ENCODE measurements around the gene PROX1.

The PROX1 gene

DNA sequence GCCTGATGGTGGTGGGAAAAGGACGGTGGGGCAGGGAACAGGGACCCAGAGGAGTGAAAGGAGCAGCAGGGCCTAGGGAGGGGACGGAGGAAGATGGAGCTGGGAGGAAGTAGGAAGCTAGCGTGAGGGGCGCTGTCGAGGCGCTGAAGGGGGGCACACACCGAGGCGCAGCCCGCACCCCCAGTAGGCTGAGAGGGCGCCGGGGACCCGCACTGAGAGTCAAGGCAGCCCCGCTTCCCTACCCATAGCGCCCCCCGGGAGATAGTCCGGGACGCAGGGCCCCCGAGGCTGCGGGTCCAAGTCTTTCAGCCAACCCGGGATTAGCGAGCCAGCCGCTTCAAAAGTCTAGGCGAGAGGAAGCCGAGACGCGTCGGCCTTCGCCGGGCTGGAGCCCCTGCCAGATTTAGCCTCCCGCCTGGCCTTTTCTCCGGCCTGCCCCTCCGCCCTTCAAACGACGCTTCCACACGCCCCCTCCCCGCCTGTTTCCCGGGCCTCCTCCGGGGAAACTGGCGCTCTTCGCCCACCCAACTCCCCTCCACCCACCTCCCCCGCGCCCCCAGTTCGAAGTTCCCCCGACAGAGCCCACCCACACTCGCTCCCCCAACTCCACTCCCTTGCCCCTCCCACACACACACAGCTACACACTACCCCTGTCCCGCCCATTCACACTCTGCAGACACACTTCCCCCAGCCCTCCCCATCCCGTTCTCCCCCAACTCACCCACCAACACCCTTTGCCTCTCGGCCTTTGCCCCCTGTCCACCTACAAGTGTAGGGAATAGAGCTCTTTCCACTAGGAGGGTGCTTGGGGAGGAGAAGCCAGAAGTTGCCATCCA lies 7.8 kb upstream of the PROX1 start:
- DNase-seq, result no peak

DNA sequence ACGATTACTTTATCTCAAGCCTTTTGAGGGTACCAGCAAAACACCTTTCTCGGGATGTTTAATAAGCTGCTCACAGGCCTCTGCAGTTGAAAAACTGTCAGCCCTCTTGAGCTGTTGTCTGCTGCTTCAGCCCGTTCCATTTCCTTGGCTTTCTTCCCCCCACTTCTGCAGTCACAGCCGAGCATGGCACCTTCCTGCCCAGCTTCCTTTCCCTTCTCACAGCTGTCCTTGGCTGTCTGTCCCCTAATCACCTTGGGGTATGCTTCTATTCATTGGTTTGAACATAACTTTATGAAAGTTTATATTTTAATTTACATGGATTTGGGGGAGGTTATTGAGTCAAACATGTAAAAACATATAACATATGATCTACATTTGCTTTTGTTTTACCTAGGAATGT lies 6.9 kb upstream of the PROX1 start:
- no peak for DNase-seq

DNA sequence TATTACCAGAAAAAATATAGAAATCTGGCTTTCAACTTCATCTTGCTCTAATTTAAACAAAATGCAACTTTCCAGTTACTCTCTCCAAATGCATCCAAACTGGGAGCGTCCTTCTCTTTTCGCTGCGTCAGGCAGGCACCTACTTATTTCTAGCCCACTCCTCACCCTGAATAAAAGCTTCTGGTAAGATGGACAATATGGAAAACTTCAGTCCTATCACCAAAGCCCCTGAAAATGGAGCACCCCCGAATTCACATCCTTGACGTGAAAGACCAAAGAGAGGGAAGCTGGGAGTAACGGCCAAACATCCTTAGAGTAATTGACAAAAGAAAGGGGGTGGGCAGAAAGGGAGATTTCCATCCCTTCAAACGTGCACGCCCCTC lies 5.5 kb upstream of the PROX1 start:
- no peak for DNase-seq

DNA sequence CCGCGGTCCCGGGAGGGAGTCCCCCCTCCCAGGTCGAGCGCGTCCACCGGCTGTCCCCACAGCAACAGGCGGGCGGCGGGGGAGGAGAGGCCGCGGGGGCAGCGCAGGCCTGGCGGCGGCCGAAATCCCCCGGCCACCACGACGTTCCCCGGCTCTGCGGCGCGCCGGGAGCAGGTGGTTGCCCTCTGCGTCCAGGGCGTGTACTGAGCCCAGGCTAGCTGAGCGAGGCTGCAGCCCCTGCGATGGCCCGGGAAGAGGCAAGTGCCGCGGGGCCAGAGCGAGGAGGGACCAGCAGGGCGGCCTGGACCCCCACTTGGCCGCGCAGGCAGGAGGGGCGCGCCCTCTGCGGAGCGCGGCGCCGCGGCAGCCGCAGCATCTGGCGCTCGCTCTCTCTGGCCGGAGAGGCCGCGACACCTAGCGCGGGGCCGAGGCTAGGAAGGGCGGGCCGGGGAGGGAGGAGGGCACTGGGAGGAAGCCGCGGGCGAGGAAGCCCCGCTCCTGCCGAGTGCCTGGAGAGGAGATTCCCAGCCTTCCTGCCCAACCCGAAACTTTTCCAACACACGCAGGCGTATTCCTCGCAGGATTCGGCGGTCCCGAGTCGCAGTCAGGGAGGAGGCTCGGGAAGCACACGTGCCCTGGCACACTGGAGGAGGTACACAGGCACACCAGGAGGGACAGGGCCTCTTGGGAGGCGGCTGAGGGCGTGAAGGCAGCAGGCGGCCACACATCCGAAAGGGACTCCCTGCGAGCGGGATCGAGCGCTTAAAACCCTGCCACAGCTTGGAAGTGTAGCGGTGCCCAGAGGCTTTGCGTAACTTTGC lies 4.9 kb upstream of the PROX1 start:
- no peak for DNase-seq

DNA sequence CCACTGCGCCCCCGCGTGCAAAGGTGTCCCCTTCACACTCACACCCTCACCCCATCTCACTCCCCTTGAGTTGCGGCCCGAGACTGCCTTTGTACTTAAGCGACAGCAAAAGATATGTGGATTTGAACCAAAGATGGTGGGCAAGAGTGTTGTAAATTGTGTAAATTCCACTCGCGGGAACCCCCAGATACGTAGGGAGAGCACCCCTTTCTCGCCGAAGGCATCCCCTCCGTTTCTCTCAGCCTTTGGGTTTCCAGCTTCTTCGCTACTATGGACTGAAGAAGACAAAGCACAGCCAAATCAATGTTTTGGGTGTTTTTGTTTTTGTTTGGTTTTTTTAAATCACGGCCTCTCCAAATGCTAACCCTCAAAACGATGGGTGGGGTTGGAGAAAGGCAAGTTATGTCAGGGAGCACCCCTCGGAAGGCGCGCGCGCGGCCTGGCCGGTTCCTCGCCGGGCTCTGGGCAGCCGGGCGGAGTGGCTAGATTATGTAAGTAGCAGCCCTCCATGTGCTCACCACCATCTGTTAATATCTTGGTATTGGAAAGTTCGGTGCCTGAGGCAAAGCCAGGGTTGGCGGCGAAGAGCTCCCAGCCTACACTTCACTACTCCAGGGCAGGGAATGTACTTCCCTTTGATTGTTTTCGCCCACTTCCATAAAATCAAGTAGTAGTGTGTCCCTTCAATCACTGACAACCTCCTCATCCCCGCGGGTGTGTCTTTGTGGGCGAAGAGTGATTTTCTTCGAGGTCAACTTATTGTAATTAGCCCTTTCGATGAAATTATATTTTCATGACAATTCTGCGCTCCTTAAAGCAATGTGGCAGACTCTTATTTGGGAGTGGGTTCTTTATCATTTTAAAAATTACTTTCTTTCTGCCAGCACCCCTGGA lies 4.0 kb upstream of the PROX1 start:
- no peak for DNase-seq

DNA sequence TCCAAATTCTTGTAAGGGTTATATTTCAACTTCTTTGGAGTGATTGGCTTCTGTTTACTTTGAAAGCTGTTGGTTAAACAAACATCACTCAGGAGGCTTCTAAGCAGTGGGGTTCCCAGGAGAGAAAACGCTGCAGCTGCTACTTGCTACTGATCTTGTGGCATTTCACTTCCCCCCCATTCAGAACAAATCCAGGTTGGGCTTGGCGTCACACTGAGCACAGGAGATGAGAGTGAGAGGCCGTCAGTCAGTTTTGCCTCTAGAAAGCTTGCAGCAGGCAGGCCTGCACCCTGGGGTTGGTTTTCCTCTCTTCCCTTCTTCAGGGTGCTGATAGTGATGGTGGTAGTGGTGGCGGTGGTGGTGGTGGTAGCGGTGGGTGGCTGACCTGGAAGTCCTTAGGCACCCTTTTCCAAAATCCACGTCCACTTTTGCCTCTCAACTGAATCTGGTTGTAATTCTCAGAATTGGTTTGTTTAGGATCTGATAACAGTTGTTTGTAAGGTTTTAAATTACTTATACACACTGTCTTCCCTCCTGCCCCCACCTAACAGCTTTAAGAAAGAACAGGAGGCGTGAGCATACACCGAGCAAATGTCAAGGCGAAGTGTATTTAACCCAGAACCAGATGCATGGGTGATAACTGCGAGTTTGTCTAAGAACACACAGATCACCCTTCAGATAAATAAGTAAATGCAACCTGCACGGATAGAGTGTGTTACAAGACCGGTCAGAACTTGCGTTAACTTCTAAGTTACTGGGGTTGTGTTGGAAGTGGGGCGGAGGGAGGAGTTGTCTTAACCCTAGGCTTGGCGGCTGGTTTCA lies 3.2 kb upstream of the PROX1 start:
- no peak for DNase-seq

DNA sequence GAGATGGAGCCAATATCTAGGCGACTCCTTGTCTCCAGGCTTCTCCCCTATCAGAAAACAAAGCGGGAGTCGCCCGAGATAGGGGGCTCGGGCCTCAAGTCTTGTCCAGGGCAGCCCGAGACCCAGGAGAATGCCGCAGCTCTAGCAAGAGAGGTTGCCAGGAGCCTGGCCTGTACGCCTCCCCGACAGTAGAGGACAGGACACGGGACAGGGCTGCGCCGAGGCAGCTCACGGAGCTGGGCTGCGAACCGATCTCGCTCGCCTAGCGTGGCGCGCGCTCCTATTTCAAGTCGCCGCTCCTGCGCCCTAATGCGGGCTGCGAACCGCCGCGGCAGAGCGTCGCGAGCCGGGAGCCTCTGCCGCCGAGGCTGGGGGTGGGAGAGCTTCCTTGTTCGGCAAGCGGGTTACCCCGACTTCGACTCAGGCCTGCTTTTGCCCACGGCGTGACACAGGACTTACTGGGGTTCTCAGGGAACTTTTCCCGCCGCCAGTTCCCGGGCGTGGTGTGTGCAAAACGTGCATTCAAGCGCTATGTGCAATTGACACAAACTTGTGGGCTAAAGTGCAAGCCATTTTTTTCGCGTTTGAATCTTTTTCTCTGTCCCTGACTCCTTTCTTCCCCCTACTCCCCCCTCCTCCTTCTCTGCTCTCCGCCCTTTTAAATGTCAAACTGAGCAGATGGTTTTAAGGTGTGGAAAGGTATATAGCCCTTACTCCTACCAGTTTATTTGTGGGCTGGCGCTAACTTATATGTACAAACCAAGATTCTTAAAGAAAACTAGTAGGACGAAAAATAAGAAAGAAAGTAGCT lies 2.4 kb upstream of the PROX1 start:
- no peak for DNase-seq

DNA sequence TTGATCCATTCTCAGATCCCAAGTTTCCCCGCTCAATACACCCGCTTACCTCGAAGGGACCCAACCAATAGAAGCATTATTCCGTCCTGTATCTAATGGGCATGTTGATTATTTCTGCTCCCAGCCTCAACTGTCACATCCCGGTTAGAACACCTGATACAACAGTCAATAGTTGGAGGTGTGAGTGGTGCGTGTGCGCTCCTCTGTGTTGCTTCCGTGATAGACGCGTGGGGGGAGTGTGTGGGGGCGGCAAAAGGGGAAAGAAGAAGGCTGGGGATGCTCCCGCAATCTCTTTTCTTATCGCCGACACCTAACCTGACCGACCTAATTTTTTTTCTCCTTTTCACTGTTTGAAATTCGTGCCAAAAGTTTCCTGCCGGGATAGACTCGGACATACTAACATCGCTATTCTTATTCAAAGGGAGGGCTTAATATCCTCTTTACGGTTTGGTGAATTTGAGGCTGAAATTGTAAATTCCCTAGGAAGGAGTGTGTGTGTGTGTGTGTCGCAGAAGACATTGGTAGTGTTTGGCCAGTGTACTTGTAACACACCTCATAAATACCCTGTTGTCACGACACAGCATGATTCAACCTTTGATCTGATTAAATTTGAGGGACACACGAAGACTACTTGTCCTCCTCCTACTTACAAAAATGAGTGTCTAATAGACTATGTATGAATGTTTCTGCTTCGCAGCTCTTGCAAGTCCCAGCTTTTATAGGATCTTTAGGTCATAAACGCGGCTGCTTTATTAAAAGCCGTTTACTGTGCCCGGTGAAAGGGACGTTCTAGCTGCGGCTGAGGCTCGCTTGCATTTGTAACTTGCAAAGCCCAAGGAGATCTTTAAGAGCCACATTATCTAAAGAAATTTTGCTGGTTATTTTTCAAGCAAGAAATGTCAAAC lies 1.5 kb upstream of the PROX1 start:
- DNase-seq, result no peak

DNA sequence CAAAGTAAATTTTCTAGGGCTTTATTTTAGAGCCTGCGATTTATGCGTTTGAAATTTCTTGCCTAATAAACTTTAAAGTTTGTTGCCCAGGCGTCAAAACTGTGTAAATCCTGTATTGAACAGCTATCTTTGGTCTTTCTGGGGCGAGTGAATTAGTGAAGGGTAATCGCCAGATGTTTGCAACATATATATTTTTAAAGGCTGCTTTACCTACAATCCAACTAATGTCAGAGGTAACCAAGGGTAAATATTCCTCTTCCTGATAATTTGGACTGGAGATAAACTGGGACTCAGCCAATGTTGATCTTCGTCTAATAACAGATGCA lies 885 bp upstream of the PROX1 start:
- no peak for DNase-seq

DNA sequence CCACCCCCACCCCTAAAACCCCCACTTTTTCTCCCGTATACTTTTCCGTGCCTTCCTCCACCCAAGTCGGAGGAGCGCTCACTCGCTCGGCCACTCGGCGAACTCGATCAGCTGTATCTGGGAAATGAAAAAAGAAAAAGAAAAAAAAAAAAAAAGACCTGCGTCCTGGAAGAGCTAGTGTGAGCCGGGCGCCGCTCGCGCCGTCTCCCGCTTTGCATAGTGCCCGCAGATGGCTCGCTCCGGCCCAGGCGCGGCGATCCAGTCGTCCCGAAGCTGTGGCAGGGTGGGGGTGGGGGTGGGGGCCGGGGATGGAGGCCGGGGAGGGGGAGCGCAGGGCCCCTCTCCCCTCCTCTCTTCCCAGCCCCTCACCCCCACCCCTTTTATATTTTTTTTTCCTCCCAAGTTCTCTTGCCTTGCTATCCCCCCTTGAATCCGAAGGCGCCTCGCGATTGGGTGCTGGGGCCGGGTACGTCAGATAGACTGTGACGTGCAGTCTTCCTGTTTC lies 299 bp upstream of the PROX1 start:
- DNase-seq, result no peak

DNA sequence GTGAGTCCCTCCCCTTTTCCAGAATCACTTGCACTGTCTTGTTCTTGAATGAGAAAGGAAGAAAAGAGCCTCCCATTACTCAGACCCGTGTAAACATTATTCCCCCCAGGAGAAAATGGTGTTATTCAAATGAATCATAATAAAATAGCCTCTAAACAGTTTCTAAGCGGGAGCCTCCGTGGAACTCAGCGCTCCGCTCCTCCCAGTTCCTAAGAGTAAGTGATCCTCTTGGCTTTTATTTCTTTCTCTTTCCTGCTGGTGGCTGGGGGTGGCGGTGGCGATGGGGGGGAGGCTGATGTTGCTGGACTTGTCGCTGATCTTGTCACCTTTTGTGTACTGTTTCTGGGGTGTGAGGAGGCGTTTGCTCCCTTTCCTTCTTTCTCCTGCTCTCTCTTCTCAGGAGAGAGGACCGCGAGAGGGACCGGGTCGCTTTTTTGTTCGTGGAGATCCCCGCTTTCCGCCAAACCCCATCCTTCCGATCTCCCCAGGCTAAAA lies 781 bp downstream of the PROX1 start:
- DNase-seq, result no peak

DNA sequence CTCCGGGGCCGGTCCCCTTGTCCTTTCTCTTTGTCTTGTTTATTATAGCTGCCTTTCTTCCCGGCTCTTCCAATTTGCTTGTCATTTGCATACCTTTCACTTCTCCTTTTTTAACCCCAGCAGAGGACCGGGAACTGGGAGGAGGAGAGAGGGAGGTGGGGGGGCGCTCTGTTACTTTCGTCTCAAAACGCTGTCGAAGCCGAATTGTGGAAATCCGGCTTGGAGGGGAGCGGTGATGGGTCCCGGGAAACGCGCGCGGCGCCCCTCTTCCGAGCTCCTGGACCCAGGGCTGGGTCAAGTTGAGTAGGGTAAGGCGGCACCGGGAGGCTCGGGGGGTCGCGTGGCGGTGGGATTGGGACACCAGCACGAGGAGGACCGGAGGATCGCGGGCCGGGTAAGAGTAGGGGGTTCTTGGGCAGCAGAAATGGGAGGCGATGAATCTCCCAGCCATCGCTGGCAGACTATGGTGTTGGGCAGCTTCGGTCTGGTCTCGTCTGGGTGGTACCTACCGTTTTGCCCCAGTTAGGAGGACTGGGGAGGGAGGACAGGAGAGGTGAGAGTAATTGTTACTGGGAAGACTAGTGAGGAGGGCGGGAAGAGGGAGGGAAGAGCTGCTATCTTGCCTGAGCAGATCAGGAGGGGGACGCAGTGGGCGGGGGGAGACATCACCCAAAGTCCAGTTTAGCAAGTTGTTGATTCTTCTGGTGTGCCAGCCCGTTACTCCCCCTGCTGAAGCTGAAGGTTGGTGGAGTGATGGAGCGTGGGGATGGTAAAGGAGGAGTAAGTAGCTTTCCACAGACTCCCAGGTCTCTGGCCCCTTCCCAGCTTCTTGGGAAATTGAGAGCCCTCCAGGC lies 1.5 kb downstream of the PROX1 start:
- DNase-seq, result no peak

DNA sequence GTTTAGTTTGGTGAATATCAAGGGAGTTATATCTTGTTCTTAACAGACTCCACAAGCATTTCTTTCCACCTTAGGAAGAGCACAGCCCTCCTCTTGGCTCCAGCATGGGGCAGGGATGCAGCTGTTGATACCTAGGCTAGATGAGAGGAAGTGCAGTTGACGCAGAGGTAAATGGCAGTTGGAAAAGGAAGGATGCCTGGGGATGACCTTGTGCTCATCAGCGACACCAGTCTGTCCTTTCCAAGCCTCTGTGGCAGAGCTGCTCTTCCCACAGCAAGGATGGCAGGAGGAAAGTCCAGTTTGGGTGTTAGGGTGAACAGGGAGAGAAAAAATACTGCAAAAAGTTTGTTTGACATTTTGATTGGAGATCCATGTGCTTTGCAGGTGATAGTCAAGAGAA lies 6.2 kb downstream of the PROX1 start:
- DNase-seq, result no peak

DNA sequence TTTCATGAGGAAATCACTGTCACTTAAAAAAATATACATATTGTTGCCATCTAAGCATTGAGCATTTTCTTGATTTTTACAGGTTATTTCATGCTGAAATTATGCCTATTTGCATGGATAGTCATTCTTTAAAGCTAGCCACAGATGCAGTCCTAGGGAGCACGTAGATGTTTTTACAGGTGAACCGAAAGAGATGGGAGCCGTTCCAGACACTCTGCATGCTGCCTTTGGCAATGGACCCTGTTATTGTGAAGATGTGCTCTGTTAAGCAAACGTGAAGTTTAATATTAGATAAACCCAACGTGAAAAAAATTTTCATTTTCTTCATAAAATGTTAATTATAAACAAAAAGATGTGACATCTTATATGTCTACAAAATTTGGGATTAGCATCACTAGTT lies 7.1 kb downstream of the PROX1 start:
- DNase-seq, result no peak

DNA sequence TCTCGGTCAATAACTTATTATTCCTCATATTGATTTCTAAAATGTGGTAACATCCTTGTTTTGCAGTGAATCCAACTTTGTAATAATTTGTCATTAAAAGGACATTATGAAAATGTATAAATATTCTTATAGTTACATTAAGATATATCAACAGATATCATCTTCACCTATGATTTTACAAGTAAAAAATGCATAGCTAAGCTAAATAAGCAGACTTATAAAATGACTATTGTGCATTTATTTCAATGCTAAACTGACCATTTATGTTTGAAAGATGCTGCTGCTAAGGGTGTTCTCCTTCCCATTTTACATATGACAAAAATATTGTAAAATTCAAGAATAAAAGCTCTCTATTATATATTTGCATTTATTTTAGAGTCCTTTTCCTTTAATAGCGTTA lies 7.8 kb downstream of the PROX1 start:
- DNase-seq, result no peak

DNA sequence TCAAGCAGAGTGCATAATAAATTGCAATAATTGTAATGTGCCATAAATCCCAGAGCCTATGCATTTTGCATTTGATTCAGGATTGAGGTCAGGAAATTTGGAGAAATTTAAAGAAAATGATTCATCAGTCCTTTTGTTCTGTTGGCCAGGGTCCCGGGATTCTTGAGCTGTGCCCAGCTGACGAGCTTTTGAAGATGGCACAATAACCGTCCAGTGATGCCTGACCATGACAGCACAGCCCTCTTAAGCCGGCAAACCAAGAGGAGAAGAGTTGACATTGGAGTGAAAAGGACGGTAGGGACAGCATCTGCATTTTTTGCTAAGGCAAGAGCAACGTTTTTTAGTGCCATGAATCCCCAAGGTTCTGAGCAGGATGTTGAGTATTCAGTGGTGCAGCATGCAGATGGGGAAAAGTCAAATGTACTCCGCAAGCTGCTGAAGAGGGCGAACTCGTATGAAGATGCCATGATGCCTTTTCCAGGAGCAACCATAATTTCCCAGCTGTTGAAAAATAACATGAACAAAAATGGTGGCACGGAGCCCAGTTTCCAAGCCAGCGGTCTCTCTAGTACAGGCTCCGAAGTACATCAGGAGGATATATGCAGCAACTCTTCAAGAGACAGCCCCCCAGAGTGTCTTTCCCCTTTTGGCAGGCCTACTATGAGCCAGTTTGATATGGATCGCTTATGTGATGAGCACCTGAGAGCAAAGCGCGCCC lies 8.7 kb downstream of the PROX1 start:
- DNase-seq, result no peak

DNA sequence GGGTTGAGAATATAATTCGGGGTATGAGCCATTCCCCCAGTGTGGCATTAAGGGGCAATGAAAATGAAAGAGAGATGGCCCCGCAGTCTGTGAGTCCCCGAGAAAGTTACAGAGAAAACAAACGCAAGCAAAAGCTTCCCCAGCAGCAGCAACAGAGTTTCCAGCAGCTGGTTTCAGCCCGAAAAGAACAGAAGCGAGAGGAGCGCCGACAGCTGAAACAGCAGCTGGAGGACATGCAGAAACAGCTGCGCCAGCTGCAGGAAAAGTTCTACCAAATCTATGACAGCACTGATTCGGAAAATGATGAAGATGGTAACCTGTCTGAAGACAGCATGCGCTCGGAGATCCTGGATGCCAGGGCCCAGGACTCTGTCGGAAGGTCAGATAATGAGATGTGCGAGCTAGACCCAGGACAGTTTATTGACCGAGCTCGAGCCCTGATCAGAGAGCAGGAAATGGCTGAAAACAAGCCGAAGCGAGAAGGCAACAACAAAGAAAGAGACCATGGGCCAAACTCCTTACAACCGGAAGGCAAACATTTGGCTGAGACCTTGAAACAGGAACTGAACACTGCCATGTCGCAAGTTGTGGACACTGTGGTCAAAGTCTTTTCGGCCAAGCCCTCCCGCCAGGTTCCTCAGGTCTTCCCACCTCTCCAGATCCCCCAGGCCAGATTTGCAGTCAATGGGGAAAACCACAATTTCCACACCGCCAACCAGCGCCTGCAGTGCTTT lies 9.4 kb downstream of the PROX1 start:
- no peak for DNase-seq

DNA sequence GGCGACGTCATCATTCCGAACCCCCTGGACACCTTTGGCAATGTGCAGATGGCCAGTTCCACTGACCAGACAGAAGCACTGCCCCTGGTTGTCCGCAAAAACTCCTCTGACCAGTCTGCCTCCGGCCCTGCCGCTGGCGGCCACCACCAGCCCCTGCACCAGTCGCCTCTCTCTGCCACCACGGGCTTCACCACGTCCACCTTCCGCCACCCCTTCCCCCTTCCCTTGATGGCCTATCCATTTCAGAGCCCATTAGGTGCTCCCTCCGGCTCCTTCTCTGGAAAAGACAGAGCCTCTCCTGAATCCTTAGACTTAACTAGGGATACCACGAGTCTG lies 10.0 kb downstream of the PROX1 start:
- no peak for DNase-seq
